ENCODE results near the gene MRPL44. TPM values are rescaled to one million over a fixed set of nuclear protein-coding genes. Genes with fewer than 3 reads are reported as not detected.
A peak's percentile ranks its signal among the peaks of the same experiment; 100 is the strongest.

The MRPL44 gene
- total RNA-seq, 4 donors from 2014 or later = 25.8 to 40.6 (median 33.7) TPM

GRCh38 chr2:223952280-223952968 is 4.8 kb upstream of the MRPL44 start:
- DNase-seq (no peak), ATAC-seq (no peak)
- Histone ChIP-seq H3K4me3 (no peak overlapping the region), H3K4me1 (peaks cover 0 to 7% of the 10 kb centered on the region in 2 donors), H3K36me3 (no peaks in the 10 kb centered on the region), H3K27ac (no peak overlapping the region), H3K9me3 (no peaks in the 10 kb centered on the region), H3K27me3 (no peaks in the 10 kb centered on the region)
- intact Hi-C loops (cut with DNase I; ENCODE audit: low total_unique reads) = loop anchor here (10.0 kb wide), 1 partner anchor 1298 kb away; the partner anchor contains the start of gene FARSB
- no peak for TF ChIP-seq CTCF (IDR thresholded peaks at IDR 0.05 in 4 of 5, conservative IDR thresholded peaks at IDR 0.05 in 1 of 5)
- no peak for TF ChIP-seq POLR2A (IDR thresholded peaks at IDR 0.05)
- in situ Hi-C loops (cut with MboI; ENCODE audit: low sequenced_read_pairs in 4 of 4) = loop anchor here in 3 of 4 donors (25.0 kb wide), 2 partner anchors 610 to 635 kb away; partner anchors contain the start of gene CUL3 (in 2 of the 3)

DNA sequence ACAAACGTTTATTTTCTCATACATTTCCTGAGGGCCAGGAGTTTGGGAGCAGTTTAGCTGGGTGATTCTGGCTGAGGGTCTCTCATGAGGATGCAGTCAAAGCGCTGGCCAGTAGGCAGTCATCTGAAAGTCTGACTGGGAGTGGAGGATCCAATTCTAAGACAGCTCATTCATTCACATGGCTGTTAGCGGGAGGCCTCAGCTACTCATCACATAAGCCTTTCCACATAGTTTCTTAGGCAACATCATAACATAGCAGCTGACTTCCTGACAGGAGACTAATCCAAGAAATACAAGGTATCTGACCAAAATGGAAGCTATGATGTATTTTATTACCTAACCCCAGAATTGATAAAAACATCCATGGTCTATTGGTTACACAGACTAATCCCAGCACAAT is 2.9 kb upstream of the MRPL44 start:
- DNase-seq = no peak
- no peak overlapping the region for H3K27ac ChIP-seq
- no peaks in the 10 kb centered on the region for H3K9me3 ChIP-seq
- ATAC-seq = no peak
- H3K4me3 ChIP-seq = no peak overlapping the region
- H3K36me3 ChIP-seq = no peaks in the 10 kb centered on the region
- in situ Hi-C loops (cut with MboI; ENCODE audit: low sequenced_read_pairs in 4 of 4) = loop anchor here in 3 of 4 donors (25.0 kb wide), 2 partner anchors 608 to 633 kb away; partner anchors contain the start of gene CUL3 (in 2 of the 3)
- TF ChIP-seq CTCF (IDR thresholded peaks at IDR 0.05 in 4 of 5, conservative IDR thresholded peaks at IDR 0.05 in 1 of 5) (no peak), POLR2A (IDR thresholded peaks at IDR 0.05) (no peak)
- intact Hi-C loops (cut with DNase I; ENCODE audit: low total_unique reads) = loop anchor here (10.0 kb wide), 1 partner anchor 1300 kb away; the partner anchor contains the start of gene FARSB
- peaks cover 13 to 21% of the 10 kb centered on the region in 2 donors for H3K4me1 ChIP-seq
- H3K27me3 ChIP-seq = no peaks in the 10 kb centered on the region

- in situ Hi-C loops (cut with MboI; ENCODE audit: low sequenced_read_pairs in 4 of 4) = loop anchor here in 3 of 4 donors (25.0 kb wide), 2 partner anchors 606 to 631 kb away; partner anchors contain the start of gene CUL3 (in 2 of the 3)
- intact Hi-C loops (cut with DNase I; ENCODE audit: low total_unique reads) = loop anchor here (10.0 kb wide), 1 partner anchor 1301 kb away; the partner anchor contains the start of gene FARSB
These were observed 963 bp upstream of the MRPL44 start for GRCh38 chr2:223956300-223956699.

DNA sequence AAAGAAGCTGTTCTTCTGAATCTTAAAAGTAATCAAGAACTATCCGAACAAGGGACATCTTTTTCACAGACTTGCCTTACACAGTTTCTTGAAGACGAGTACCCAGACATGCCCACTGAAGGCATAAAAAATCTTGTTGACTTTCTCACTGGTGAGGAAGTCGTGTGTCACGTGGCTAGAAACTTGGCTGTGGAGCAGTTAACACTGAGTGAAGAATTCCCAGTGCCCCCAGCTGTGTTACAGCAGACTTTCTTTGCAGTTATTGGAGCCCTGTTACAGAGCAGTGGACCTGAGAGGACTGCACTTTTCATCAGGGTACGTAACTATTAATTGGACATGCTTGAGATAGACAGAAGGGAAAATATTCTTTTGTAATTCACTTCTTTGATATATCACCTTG is 2.4 kb downstream of the MRPL44 start:
- in situ Hi-C loops (cut with MboI; ENCODE audit: low sequenced_read_pairs in 4 of 4) (loop anchor here in 3 of 4 donors (25.0 kb wide), 2 partner anchors 603 to 628 kb away; partner anchors contain the start of gene CUL3 (in 2 of the 3)), intact Hi-C loops (cut with DNase I; ENCODE audit: low total_unique reads) (loop anchor here (10.0 kb wide), 1 partner anchor 1305 kb away; the partner anchor contains the start of gene FARSB)
- H3K4me3 ChIP-seq = peak overlapping the region in 1 of 4 donors; percentile 3
- no peaks in the 10 kb centered on the region for H3K27me3 ChIP-seq
- ATAC-seq (no peak), DNase-seq (peak in 1 of 2 donors; percentile 21)
- no peaks in the 10 kb centered on the region for H3K9me3 ChIP-seq
- no peak for TF ChIP-seq POLR2A (IDR thresholded peaks at IDR 0.05)
- no peak for TF ChIP-seq CTCF (IDR thresholded peaks at IDR 0.05 in 4 of 5, conservative IDR thresholded peaks at IDR 0.05 in 1 of 5)
- H3K4me1 ChIP-seq = peaks cover 41 to 51% of the 10 kb centered on the region in 2 donors
- peak overlapping the region; percentile 49 to 94 (median 76) for H3K27ac ChIP-seq
- H3K36me3 ChIP-seq = peaks cover 0 to 24% of the 10 kb centered on the region in 2 donors

More at GRCh38 chr2:223956300-223956699, 963 bp upstream of the MRPL44 start:
- peaks cover 0 to 15% of the 10 kb centered on the region in 2 donors for H3K36me3 ChIP-seq
- ATAC-seq = no peak
- H3K4me3 ChIP-seq = peak overlapping the region in 1 of 4 donors; percentile 100
- TF ChIP-seq CTCF (IDR thresholded peaks at IDR 0.05 in 4 of 5, conservative IDR thresholded peaks at IDR 0.05 in 1 of 5) (no peak), POLR2A (IDR thresholded peaks at IDR 0.05) (no peak)
- no peaks in the 10 kb centered on the region for H3K9me3 ChIP-seq
- peak overlapping the region; percentile 82 to 94 (median 87) for H3K27ac ChIP-seq
- no peaks in the 10 kb centered on the region for H3K27me3 ChIP-seq
- no peak for DNase-seq
- H3K4me1 ChIP-seq = peaks cover 32 to 40% of the 10 kb centered on the region in 2 donors
